ENCODE results near the gene ZFP62. TPM values are rescaled to one million over a fixed set of nuclear protein-coding genes. Genes with fewer than 3 reads are reported as not detected.

ZFP62 gene
- total RNA-seq, 1 experiment from 2014 or later = 30.7 TPM

DNA sequence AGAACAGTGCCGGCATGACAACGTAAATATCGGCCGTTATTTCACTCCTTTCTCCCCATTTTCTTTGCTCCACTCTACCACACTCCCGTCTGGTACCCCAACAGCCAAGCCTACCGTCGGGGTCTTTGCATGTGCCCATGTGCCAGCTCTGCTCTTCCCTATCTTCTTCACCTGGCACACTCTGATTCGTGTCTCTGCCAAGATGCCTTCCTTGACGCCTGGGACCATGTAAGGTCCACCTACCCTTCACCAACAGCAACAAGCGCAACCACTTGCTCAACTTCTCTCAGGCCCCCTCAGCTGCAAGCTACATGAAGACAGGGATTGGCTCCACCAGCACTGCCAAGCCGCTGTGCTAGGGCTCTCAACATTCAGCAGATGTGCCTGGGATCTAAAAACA is 62.9 kb downstream of the ZFP62 start:
- TF ChIP-seq YY1 (IDR thresholded peaks at IDR 0.05; ENCODE audit: extremely low read depth, insufficient replicate concordance, low read depth, low read length) (no peak), EZH2phosphoT487 (IDR thresholded peaks at IDR 0.05; ENCODE audit: borderline replicate concordance) (no peak), ELF1 (IDR thresholded peaks at IDR 0.05; ENCODE audit: borderline replicate concordance, low read depth) (no peak), EZH2 (IDR thresholded peaks at IDR 0.05) (no peak), CBX3 (IDR thresholded peaks at IDR 0.05; ENCODE audit: low read depth) (no peak)
- no peak overlapping the region for H2AFZ ChIP-seq (ENCODE audit: low read depth, low read length, poor library complexity, severe bottlenecking)
- no peak overlapping the region for H3K9ac ChIP-seq (ENCODE audit: low read length)
- no peak overlapping the region for H3K4me3 ChIP-seq (replicated peaks in 1 of 2; ENCODE audit: low read depth in 1 of 2, low read length in 2 of 2)
- H3K36me3 ChIP-seq (ENCODE audit: control insufficient read depth in 1 of 2, insufficient read depth in 2 of 2, low read length in 2 of 2) = peaks cover 0 to 23% of the 10 kb centered on the region in 2 experiments; a peak in 2 of 4 replicates
- RAD21 ChIA-PET (ENCODE audit: low non-redundant PET in 1 of 2, low total read pairs in 2 of 2, uncharacterized antibody in 2 of 2, unreplicated experiment in 2 of 2) = no interaction called here
- no peaks in the 10 kb centered on the region for H3K27me3 ChIP-seq (ENCODE audit: insufficient read depth, low read length)
- peaks cover 93% of the 10 kb centered on the region for H3K79me2 ChIP-seq (ENCODE audit: insufficient read depth, low read length)
- ATAC-seq (no peak), DNase-seq (ENCODE audit: low read depth, low spot score) (no peak)
- POLR2A ChIA-PET = no interaction called here
- H3K4me2 ChIP-seq (ENCODE audit: low read length) = no peak overlapping the region
- H3K27ac ChIP-seq (ENCODE audit: low read depth, low read length) = no peak overlapping the region
- CTCF ChIA-PET = no interaction called here
- no TSS peak for BruUV-seq (replicated peaks)
- no peaks in the 10 kb centered on the region for H3K9me3 ChIP-seq (ENCODE audit: control insufficient read depth in 1 of 2, insufficient read depth in 1 of 2, low read depth in 1 of 2, low read length in 2 of 2)
- H4K20me1 ChIP-seq (ENCODE audit: insufficient read depth) = peaks cover 10% of the 10 kb centered on the region; the same call in 1 of the 2 replicates
- intact Hi-C loops (cut with micrococcal nuclease) = loop anchor here (5.0 kb wide), 1 partner anchor 69 kb away; no protein-coding TSS in a partner anchor
- H3K4me1 ChIP-seq (ENCODE audit: control insufficient read depth in 1 of 2, insufficient read depth in 2 of 2, low read length in 2 of 2) = peaks cover 5 to 39% of the 10 kb centered on the region in 2 experiments; a peak in 3 of 4 replicates
- H3K9me2 ChIP-seq (ENCODE audit: insufficient read depth) = no peaks in the 10 kb centered on the region

Other genes with a start within 250 kb of the ZFP62 start
- gene FLT4, start 211.7 kb downstream of the ZFP62 start, total RNA-seq (2021; ENCODE audit: unreplicated experiment) = 0.17 TPM
- gene OR2Y1, start 121.2 kb downstream of the ZFP62 start, total RNA-seq (2021; ENCODE audit: unreplicated experiment) = not detected
- 53.0 TPM for gene MGAT1, start 58.5 kb downstream of the ZFP62 start, total RNA-seq (2021; ENCODE audit: unreplicated experiment)
- not detected for gene BTNL8, start 37.9 kb upstream of the ZFP62 start, total RNA-seq (2021; ENCODE audit: unreplicated experiment)
- gene BTNL3, start 127.6 kb upstream of the ZFP62 start, total RNA-seq (2021; ENCODE audit: unreplicated experiment) = not detected
- gene BTNL9, start 179.0 kb upstream of the ZFP62 start, total RNA-seq (2021; ENCODE audit: unreplicated experiment) = 11.7 TPM